BJ (cell line): Measurements from ENCODE around the gene ADGRG4. TPM values are rescaled to one million over a fixed set of nuclear protein-coding genes. Genes with fewer than 3 reads are reported as not detected.

ENCODE experiments used
- CTCF ChIA-PET: fragments of 350-600 bp; formaldehyde crosslinking; extraction: SDS; loops from one replicate; lab custom pipeline; 2021; ENCODE audit warnings: antibody characterized with exemption, inconsistent platforms; lab: Yijun Ruan, JAX
- POLR2A ChIA-PET: fragments of 300-600 bp; sonication (Branson Sonifier 250); formaldehyde crosslinking; extraction: SDS; loops from one replicate; lab custom pipeline; 2021; ENCODE audit warnings: antibody characterized with exemption; lab: Charles Lee
- DNase-seq: peaks from one replicate; pipeline ENCODE4 v3.0.0-alpha.2; 2011; ENCODE audit warnings: low read depth
- H3K27me3 ChIP-seq: 2 replicates; pipeline ENCODE4 v1.6.0; 2011; ENCODE audit warnings: low read length; ENCODE audit not compliant: control insufficient read depth, insufficient read depth
- H3K36me3 ChIP-seq: 2 replicates; pipeline ENCODE4 v1.5.1; 2011; ENCODE audit warnings: low read length; ENCODE audit not compliant: control insufficient read depth, insufficient read depth
- H3K4me3 ChIP-seq: 2 replicates; pipeline ENCODE4 v1.5.1; 2011; ENCODE audit warnings: low read depth, mild to moderate bottlenecking, control low read depth, low read length
- CTCF ChIP-seq: IDR thresholded peaks from 2 replicates; pipeline ENCODE4 v1.5.1; 2011; ENCODE audit warnings: low read depth, mild to moderate bottlenecking, control low read depth, inconsistent platforms, low read length, moderate library complexity; ENCODE audit not compliant: insufficient read depth
- polyA plus RNA-seq: library from polyadenylated mRNA; depleted of rRNA; stranded (reverse); fragments of >200 nt; gene quantifications from 2 replicates; pipeline ENCODE4 v1.2.3, GENCODE V29; 2011

Gene ADGRG4
- polyA plus RNA-seq, 1 experiment: 0.01 TPM

- DNase-seq: no peak
Measured at GRCh38 chrX:136259543-136259942, 41.2 kb upstream of the ADGRG4 start.

GRCh38 chrX:136260776-136261175, 40.0 kb upstream of the ADGRG4 start:
- DNase-seq: peak; percentile 32
- ChIA-PET POLR2A (interaction anchor here (0.6 kb wide), 1 partner anchor 128 kb away, joined by 19 read pairs; no protein-coding TSS in a partner anchor), CTCF (interaction anchor here (0.7 to 0.9 kb wide), 2 partner anchors 91 to 98 kb away, joined by 3 read pairs; no protein-coding TSS in a partner anchor)
- no peaks in the 10 kb centered on the region for H3K27me3 ChIP-seq
- H3K4me3 ChIP-seq: no peak overlapping the region
- no peaks in the 10 kb centered on the region for H3K36me3 ChIP-seq
- TF ChIP-seq CTCF: no peak

More at GRCh38 chrX:136259543-136259942, 41.2 kb upstream of the ADGRG4 start:
- TF ChIP-seq CTCF: no peak
- CTCF ChIA-PET: interaction anchor here (0.6 to 1.3 kb wide), 3 partner anchors 9 to 231 kb away, joined by 3 to 4 read pairs (median 3); no protein-coding TSS in a partner anchor
- no peak overlapping the region for H3K4me3 ChIP-seq
- no peaks in the 10 kb centered on the region for H3K36me3 ChIP-seq
- POLR2A ChIA-PET: no interaction called here
- H3K27me3 ChIP-seq: no peaks in the 10 kb centered on the region

GRCh38 chrX:136261321-136261720, 39.4 kb upstream of the ADGRG4 start:
- POLR2A ChIA-PET: interaction anchor here (0.6 kb wide), 1 partner anchor 129 kb away, joined by 19 read pairs; no protein-coding TSS in a partner anchor
- CTCF ChIA-PET: no interaction called here
- no peak for TF ChIP-seq CTCF
- no peak overlapping the region for H3K4me3 ChIP-seq
- no peak for DNase-seq
- no peaks in the 10 kb centered on the region for H3K36me3 ChIP-seq
- no peaks in the 10 kb centered on the region for H3K27me3 ChIP-seq

GRCh38 chrX:136262243-136262642, 38.5 kb upstream of the ADGRG4 start:
- H3K36me3 ChIP-seq: no peaks in the 10 kb centered on the region
- no peak for TF ChIP-seq CTCF
- ChIA-PET CTCF (interaction anchor here (0.8 kb wide), 1 partner anchor 10 kb away, joined by 3 read pairs; no protein-coding TSS in a partner anchor), POLR2A (no interaction called here)
- H3K4me3 ChIP-seq: no peak overlapping the region
- DNase-seq: no peak
- H3K27me3 ChIP-seq: no peaks in the 10 kb centered on the region

GRCh38 chrX:136262812-136263315, 37.9 kb upstream of the ADGRG4 start:
- POLR2A ChIA-PET: no interaction called here
- no peak for DNase-seq
- CTCF ChIA-PET: interaction anchor here (0.8 kb wide), 1 partner anchor 9 kb away, joined by 3 read pairs; no protein-coding TSS in a partner anchor
- no peaks in the 10 kb centered on the region for H3K36me3 ChIP-seq
- H3K4me3 ChIP-seq: no peak overlapping the region
- TF ChIP-seq CTCF: no peak
- H3K27me3 ChIP-seq: no peaks in the 10 kb centered on the region
